NCI-H1694 (cell line): Measurements from ENCODE around the gene XPC.

Source experiments
- DNase-seq: peaks from one replicate; lab custom pipeline; 2025; lab: John Stamatoyannopoulos, UW

Gene XPC

DNA sequence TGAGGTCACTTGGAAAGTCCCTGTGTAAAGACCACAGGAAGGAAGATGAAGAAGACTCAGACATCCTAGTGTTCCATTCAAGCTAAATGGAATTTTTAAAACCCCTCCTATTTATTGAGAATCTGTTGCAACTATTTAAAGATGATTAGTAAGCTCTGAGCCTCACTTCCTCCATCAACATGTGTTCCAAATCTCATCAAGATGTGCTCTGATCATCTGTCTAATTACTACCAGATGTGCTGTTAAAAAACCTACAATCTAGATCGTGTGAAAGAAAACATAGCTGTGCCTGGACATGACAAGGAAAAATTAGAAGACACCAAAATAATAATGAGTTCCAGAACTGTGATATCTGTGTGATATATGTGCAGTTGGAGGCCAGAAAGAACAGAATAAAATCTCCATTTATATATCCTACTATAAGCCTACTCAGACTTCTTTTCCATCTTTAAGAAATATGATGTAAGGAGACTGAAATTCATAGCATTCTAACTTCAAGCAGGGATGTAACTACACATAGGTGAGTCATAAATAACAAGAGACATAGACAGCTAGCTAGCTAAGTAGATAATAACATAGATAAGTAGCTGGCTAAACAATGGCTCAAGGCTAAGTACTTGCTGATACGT, 7.8 kb downstream of the XPC start:
- no peak for DNase-seq

DNA sequence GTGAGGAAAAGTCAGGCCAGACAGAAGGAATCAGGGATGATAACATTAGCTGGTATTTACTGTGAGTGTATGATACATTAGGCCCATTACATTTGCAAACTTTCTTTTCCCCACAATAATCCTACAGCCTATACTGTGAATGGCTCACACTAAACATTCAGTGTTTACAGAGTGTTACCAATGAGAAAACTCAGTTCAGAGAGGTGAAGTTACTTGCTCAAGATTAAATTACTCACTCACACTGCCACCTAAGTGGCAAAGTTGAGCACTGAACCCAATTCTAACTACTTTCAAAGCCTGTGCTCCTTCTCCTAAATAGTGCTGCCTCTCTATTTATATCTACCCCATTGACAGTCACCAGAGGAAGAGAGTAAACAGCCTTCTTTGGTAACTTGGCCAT, 8.5 kb downstream of the XPC start:
- no peak for DNase-seq

DNA sequence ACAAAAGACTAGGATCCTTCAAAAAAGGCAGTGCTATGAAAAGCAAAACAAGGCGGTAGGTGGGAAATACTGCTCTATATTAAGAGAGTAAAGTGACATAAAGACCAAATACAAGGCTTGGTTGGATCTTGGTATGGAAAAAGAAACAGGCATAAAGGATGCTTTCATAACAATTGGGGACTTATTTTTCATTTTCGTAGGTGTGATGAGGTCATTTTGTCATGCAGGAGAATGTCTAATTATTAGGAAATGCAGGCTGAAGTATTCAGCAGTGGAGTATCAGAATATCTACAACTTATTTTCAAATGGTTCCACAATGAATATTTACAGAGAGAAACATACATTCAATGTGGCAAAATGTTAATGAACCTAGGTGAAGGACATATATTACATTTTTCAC, 9.0 kb downstream of the XPC start:
- no peak for DNase-seq

DNA sequence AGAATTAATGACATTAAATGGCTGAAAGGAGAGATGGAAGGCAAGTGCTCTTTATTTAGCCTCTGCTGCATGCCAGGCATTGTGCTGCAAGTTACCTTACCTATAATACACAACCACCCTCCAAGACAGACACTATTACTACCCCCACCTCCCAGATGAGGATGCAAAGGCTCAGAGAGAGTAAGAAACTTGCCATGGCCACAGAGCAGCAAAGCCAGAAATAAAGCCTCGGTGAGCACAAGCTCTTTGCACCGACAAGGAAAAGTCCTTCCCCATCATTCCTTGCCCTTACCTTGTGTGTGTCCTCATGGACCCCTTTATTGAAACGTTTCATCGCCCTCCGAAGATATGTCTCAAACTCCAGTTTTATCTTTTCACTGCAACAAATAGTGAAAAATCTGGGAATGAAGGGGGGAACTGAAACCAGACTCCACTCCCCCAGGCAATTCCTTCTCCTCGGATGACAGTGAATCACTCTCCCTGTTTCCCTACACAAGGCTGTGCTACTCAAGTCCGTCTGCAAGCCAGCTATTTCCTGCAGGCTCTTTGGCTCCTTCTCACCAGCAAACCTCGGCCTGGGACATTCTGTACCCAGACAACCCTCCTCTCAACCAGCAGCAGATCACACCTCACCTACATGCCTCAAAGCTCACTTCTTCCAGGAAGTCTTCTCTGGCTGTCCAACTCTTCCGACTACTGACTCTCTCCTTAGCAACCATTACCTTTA, 11.4 kb downstream of the XPC start:
- no peak for DNase-seq

DNA sequence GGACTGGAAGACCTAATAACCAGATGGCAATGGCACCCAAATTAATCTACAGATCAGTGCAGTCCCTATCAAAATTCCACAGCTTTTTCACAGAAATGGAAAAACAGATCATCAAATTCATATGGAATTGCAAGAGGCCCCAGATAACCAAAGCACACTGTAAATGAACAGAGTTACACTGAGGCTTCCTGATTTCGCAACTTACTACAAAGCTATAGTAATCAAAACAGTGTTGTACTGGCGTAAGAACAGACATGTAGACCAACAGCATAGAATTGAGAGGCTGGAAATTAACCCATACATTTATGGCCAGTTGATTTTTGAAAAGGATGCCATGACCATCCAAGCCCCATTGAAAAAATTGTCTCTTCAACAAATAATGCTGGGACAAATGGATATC, 16.2 kb downstream of the XPC start:
- DNase-seq, result no peak

GRCh38 chr3:14161282-14161681, 17.1 kb downstream of the XPC start:
- DNase-seq, result no peak

- DNase-seq, result no peak
Observed at GRCh38 chr3:14159426-14159825, 19.0 kb downstream of the XPC start.

GRCh38 chr3:14158370-14158769, 20.0 kb downstream of the XPC start:
- no peak for DNase-seq

GRCh38 chr3:14157951-14158350, 20.4 kb downstream of the XPC start:
- DNase-seq, result no peak

DNA sequence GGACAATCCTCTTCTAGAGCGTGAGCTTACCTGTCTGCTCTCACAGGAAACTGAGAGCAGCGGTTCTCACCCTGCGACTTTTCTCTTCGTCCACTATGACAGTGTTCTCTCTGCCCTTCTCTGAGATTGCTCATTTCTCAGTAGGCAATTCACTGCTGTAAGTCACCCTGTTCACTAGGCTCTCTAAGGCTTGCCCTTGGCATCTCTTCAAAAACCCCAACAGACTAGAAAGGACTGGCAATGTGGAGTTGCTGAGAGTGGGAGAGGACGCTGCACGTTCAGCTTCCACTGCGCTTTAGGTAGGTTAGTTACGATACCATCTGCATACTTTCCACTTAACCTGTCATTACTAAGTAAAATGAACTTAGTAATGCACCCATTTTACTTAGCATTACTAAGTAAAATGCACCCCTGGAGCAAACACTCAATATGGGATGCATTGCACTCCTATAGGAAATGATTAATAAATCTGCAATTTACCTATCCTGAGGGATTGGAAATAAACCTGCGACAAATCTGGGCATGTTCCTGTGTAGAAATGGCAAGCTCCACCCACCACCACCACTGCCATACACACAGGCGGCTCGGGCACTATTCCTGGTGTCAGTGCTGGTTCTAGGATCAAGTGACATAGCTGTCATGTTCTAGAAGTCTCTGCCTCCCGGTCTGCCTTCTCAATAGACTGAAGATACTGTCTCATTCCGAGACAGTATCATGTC, 21.4 kb downstream of the XPC start:
- DNase-seq, result no peak

DNA sequence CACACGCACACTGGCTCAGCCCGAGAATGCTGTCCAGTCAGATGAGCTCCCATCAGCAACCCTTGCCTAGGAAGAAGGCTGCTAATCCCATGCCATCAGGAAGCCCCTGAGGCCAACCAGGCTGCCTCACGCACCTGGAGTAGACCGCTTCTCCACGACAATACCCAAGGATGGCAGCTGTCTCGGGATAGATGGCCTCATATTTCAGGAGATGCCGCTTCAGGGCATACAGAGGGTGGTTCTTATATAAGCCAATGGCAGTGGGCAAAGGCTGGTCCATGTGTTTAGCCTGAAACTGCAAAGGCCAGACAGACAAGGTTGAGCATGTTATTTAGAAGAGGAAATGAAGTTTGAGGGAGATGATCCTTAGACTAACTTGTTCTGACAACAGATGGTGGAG, 22.2 kb downstream of the XPC start:
- DNase-seq, result no peak

DNA sequence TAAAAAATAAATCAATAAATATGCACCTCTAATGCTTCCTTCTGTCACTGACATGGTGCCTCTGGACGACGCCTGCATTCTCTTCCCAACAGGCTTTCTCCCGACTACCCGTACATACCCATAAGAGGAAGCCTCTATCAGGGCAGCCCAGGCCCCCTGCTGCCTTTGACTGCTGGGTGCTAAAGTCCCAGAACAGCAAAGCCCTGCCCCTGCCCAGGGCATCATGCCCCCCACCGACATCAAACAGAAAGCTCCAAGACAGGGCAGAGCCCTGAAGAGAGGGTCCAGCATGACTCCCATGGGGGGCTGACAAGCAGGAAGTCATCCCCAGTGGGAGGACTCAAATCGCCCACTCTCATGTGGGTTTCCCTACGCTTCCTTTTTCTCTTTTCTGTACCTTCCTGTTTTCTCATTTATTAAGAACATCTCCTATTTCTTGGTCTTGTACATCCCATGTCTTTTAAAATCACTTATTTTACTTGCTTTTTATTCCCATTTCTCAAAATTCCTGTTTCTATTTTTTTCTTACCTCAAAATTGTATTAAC, 23.4 kb downstream of the XPC start:
- no peak for DNase-seq

- no peak for DNase-seq
Observed at GRCh38 chr3:14154276-14154675, 24.1 kb downstream of the XPC start.

DNA sequence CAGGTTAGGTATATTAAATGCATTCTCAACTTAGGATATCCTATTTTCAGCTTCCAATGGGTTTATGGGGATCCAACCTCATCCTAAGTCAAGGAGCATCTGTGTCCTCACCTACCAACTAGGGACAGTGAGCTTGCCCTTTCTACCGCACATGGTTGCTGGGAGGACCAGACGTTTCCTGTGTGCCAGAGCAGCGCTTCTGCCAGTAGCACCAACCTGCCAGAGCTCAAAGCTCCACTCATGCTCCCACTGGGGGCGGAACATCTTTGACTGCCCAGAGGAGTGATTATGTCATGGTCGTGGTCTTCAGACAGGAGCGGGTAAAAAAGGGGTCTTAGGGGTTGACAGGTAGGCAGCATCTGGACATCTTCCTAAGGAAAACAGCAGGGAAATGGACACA, 24.7 kb downstream of the XPC start:
- DNase-seq, result no peak

- no peak for DNase-seq
Observed at GRCh38 chr3:14152963-14153355, 25.4 kb downstream of the XPC start.

GRCh38 chr3:14152233-14152962, 26.0 kb downstream of the XPC start:
- no peak for DNase-seq

DNA sequence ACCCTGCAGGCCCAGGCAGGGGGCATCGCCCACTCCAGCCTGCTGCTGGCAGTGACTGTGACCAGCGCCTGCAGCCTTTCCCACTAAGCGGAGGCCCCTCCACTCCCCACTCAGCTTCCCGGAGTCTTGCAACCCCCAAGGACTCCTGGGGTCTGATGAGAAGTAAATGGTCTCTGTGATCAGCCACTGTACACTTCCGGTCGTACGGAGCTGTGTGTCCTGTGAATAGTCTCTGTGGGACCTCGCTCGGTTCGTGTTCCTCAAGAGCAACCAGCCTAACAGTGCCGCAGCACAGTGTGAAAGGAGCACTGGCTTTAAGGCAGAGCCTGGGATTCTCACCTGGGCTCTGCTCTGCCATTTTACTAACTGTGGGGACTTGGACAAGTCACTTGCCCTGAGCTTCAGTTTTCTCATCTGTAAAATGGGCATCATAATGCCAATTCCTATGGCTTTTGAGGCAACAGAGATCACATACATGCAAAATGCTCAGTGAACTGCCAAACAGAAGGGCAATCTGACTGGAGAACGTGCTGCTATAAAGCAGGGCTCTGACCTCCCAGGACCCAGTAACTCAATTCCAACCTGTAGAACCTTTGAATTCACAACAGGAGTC, 26.8 kb downstream of the XPC start:
- DNase-seq, result no peak

DNA sequence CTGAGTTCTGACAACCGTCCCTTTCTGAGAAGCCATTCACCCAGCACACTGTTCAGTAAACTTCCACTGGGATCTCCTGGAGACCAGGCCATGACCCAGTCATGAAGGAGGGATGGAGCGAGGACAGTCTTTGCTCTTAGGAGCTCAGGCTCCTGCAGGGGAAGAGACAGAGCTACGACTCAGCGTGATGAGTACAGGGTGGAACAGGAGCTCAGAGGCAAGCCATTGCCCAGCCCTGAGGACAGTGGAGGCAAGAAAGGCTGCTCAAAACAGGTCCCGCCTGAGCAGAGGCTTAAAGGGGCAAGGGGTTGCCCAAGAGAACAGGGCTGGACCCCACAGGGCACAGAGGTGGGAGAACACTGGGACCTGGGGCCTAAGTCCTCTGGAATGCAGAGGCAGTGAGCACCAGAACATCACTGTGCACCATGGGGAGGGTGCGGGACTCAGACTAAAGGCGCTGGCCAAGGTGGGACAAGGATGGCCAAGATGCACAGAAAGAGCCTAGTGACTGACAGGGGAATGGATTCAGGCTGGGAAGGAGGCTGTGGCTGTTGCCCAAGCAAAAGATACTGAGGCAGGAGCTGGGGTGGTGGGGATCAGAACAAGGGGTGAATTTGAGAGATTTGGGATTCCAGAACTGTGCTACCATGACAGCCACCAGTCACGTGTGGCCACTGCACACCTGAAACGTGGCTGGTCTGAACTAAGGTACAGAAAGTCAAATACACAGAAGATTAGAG, 27.7 kb downstream of the XPC start:
- DNase-seq, result no peak

- no peak for DNase-seq
Observed at GRCh38 chr3:14150078-14150477, 28.3 kb downstream of the XPC start.

DNA sequence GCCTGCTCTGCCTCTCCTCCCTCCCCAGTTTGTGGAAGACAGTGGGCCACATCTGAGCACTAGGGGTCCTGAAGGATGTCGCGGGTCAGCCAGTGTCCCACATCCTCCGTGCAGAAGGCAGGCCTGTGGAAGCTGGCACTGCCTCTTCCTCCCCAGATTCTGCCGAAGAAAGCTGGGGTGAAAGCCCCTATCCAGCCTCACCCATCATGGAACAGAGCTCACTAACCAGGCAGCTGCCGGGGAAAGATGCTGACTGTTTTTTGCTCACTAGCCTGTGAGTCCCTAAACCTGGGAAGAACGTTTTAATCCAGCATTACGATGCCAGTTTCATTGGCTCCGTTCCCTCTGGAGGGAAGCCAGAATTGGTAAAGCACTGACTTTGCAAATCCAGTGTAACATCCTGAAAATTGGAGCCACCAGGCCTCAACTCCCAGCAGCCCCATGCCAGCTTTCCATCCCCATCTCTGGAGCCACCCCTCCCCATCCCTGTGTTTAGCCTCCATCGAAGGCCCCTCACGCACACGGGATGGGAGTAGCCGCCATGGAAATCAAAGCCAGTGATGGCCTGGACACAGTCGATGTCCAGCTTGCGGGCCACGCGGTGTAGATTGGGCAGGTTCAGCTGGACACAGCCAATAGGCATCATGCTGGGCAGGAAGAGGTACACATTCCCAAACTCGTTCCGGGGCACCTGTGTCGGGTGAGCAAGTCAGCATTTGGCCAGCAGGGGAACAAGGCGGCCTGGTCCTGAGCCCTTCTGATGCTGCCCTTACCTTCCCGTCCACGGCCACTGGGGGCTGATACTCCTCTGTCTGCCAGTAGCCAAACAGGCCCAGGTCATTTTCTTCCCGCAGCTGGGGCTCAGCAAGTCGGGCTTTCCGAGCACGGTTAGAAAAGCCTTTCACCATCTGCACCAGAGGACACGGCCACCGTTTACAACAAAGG, 30.1 kb downstream of the XPC start:
- peak; percentile 18 for DNase-seq
